ENCODE data around the gene JAKMIP2. TPM values are rescaled to one million over a fixed set of nuclear protein-coding genes. Genes with fewer than 3 reads are reported as not detected.

The JAKMIP2 gene
- total and polyA plus RNA-seq, 10 of the 15 experiments (the other 5 are each of a cell fraction or from before 2014, with no cell fraction given), result 0.51 to 1.8 (median 0.89) TPM

DNA sequence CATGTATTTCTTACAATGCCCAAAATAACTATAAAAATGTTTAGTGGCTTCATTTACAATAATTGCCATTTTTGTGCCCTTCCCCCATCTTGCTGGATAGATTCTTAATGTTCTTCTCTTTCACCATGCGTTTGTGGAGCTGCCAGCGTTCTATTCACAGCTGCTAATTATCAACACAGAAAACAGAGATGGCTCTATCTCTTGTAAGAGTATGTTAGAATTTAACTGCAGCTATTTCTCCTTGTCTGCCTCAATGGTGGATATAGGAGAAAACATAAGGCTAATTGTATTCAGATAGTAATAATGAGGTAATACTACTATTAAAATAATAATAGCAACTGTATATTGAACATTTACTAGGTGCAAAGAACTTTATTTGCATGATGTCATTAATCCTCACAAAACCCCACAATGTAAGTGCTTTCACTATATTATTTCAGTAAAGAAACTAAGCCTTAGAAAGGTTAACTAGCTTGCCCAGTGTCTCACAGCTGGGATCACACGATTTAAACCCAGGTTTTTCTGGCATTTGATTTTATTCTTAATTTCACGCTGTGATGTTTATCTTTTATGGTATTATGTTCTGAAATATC is 50.1 kb downstream of the JAKMIP2 start (continued):
- TF ChIP-seq ZSCAN29 (IDR thresholded peaks at IDR 0.05) (no peak), RFX5 (IDR thresholded peaks at IDR 0.05; ENCODE audit: low read depth, low read length) (no peak), SMAD5 (IDR thresholded peaks at IDR 0.05; ENCODE audit: low read depth) (no peak), GATAD2B (conservative IDR thresholded peaks at IDR 0.05; ENCODE audit: low read depth) (no peak), KAT2A (conservative IDR thresholded peaks at IDR 0.05; ENCODE audit: control insufficient read depth, low read depth, low read length) (no peak), EP300 (IDR thresholded peaks at IDR 0.05; ENCODE audit: borderline replicate concordance in 1 of 2, control insufficient read depth in 1 of 2, low read depth in 2 of 2, low read length in 2 of 2) (no peak), SUPT20H (IDR thresholded peaks at IDR 0.05; ENCODE audit: borderline replicate concordance, control insufficient read depth, low read depth, low read length) (no peak)
- TF ChIP-seq, protein P1, sequence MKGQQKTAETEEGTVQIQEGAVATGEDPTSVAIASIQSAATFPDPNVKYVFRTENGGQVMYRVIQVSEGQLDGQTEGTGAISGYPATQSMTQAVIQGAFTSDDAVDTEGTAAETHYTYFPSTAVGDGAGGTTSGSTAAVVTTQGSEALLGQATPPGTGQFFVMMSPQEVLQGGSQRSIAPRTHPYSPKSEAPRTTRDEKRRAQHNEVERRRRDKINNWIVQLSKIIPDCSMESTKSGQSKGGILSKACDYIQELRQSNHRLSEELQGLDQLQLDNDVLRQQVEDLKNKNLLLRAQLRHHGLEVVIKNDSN (IDR thresholded peaks at IDR 0.05; ENCODE audit: borderline replicate concordance, extremely low read length, insufficient read depth, low read depth, low read length), result no peak
- TF ChIP-seq, protein P2, sequence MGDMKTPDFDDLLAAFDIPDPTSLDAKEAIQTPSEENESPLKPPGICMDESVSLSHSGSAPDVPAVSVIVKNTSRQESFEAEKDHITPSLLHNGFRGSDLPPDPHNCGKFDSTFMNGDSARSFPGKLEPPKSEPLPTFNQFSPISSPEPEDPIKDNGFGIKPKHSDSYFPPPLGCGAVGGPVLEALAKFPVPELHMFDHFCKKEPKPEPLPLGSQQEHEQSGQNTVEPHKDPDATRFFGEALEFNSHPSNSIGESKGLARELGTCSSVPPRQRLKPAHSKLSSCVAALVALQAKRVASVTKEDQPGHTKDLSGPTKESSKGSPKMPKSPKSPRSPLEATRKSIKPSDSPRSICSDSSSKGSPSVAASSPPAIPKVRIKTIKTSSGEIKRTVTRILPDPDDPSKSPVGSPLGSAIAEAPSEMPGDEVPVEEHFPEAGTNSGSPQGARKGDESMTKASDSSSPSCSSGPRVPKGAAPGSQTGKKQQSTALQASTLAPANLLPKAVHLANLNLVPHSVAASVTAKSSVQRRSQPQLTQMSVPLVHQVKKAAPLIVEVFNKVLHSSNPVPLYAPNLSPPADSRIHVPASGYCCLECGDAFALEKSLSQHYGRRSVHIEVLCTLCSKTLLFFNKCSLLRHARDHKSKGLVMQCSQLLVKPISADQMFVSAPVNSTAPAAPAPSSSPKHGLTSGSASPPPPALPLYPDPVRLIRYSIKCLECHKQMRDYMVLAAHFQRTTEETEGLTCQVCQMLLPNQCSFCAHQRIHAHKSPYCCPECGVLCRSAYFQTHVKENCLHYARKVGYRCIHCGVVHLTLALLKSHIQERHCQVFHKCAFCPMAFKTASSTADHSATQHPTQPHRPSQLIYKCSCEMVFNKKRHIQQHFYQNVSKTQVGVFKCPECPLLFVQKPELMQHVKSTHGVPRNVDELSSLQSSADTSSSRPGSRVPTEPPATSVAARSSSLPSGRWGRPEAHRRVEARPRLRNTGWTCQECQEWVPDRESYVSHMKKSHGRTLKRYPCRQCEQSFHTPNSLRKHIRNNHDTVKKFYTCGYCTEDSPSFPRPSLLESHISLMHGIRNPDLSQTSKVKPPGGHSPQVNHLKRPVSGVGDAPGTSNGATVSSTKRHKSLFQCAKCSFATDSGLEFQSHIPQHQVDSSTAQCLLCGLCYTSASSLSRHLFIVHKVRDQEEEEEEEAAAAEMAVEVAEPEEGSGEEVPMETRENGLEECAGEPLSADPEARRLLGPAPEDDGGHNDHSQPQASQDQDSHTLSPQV (IDR thresholded peaks at IDR 0.05), result no peak
- TF ChIP-seq, protein P3, sequence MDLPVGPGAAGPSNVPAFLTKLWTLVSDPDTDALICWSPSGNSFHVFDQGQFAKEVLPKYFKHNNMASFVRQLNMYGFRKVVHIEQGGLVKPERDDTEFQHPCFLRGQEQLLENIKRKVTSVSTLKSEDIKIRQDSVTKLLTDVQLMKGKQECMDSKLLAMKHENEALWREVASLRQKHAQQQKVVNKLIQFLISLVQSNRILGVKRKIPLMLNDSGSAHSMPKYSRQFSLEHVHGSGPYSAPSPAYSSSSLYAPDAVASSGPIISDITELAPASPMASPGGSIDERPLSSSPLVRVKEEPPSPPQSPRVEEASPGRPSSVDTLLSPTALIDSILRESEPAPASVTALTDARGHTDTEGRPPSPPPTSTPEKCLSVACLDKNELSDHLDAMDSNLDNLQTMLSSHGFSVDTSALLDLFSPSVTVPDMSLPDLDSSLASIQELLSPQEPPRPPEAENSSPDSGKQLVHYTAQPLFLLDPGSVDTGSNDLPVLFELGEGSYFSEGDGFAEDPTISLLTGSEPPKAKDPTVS (IDR thresholded peaks at IDR 0.05; ENCODE audit: low read depth, low read length), result no peak
- TF ChIP-seq, protein P4, sequence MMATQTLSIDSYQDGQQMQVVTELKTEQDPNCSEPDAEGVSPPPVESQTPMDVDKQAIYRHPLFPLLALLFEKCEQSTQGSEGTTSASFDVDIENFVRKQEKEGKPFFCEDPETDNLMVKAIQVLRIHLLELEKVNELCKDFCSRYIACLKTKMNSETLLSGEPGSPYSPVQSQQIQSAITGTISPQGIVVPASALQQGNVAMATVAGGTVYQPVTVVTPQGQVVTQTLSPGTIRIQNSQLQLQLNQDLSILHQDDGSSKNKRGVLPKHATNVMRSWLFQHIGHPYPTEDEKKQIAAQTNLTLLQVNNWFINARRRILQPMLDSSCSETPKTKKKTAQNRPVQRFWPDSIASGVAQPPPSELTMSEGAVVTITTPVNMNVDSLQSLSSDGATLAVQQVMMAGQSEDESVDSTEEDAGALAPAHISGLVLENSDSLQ (IDR thresholded peaks at IDR 0.05), result no peak

Data from GM12878 (cell line).